GM12864 (cell line): ENCODE measurements around the gene APBB1.

Source experiments
- DNase-seq: peaks from one replicate; pipeline ENCODE4 v3.0.0-alpha.2; 2011; ENCODE audit warnings: low read depth
- H3K4me3 ChIP-seq: 2 replicates; pipeline ENCODE4 v1.5.1; 2011; ENCODE audit warnings: mild to moderate bottlenecking, low read depth, low read length, control low read depth
- TF ChIP-seq, protein P1 (sequence below): IDR thresholded peaks from 2 replicates; pipeline ENCODE4 v1.5.1; 2011; ENCODE audit warnings: low read depth, mild to moderate bottlenecking, moderate library complexity, low read length, control low read depth, inconsistent platforms; ENCODE audit errors: missing control alignments

Gene APBB1

DNA sequence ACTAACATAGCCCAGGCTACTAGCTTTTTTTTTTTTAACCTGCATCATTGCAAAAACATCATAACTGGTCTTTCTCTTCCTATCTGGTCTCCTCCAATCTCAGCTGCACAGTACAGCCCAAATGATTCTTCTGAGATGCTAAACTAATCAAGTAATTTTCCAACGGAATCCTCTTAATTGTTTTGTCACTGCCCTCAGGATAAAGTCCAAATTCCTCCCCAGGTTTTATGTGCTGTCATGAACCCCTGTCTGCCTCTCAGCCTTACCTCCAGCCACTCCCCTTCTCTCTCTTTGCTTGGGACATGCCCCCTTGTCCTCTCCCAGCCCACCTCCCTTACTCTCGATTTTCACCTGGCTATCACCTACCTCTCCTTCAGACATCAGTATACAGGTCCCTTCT, 12.5 kb downstream of the APBB1 start:
- TF ChIP-seq, protein P1, sequence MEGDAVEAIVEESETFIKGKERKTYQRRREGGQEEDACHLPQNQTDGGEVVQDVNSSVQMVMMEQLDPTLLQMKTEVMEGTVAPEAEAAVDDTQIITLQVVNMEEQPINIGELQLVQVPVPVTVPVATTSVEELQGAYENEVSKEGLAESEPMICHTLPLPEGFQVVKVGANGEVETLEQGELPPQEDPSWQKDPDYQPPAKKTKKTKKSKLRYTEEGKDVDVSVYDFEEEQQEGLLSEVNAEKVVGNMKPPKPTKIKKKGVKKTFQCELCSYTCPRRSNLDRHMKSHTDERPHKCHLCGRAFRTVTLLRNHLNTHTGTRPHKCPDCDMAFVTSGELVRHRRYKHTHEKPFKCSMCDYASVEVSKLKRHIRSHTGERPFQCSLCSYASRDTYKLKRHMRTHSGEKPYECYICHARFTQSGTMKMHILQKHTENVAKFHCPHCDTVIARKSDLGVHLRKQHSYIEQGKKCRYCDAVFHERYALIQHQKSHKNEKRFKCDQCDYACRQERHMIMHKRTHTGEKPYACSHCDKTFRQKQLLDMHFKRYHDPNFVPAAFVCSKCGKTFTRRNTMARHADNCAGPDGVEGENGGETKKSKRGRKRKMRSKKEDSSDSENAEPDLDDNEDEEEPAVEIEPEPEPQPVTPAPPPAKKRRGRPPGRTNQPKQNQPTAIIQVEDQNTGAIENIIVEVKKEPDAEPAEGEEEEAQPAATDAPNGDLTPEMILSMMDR = no peak
- H3K4me3 ChIP-seq = no peak overlapping the region
- DNase-seq = no peak

DNA sequence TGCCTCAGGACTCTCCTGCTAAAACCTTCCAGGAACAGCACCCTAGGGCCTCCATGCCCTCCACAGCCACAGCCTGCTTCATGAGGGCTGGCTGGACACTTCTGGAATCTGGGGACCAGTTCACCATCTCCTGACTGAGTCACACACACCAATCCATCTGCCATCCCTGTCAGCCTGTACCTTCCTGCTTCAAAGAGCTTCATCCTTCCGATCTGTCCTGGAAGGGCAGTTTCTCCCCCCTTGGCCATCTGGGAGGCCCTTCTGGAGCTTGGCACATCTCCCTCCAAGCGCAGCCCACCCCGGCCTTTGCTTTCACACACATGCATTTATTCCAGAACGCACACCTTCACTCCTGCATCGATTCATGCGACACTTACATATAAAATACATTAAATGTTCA, 13.0 kb downstream of the APBB1 start:
- TF ChIP-seq, protein P1 = no peak
- DNase-seq = no peak
- H3K4me3 ChIP-seq = no peak overlapping the region

DNA sequence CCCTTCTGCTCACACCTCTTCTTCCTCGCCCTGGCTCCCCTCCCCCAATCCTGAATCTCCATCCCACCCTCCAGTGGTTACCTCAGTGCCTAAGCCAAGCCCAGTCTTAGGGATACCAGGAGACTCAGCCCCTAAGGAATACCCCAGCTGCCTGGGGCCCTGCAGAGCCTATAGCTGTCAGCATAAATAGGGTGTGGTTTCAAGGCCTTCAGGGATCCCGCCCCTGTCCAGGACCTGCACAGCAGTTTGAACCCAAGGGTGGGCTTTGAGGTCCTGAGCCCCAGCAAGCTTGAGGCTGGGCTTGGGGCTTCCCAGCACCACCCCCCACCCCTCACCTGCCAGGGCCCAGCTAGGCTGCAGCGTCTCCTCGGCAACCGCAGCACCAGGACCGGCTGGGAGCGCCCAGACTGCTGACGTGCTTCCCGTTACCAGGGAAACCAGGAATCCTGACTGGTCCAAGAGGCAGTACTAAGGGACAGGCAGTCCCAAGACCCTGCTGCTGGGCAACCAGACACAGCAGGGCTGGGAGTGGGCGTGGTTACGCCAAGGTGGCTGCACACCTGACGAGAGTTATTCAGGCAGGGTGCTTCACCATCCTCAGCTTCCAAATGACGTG, 13.7 kb downstream of the APBB1 start:
- TF ChIP-seq, protein P1 = no peak
- no peak for DNase-seq
- H3K4me3 ChIP-seq = no peak overlapping the region

DNA sequence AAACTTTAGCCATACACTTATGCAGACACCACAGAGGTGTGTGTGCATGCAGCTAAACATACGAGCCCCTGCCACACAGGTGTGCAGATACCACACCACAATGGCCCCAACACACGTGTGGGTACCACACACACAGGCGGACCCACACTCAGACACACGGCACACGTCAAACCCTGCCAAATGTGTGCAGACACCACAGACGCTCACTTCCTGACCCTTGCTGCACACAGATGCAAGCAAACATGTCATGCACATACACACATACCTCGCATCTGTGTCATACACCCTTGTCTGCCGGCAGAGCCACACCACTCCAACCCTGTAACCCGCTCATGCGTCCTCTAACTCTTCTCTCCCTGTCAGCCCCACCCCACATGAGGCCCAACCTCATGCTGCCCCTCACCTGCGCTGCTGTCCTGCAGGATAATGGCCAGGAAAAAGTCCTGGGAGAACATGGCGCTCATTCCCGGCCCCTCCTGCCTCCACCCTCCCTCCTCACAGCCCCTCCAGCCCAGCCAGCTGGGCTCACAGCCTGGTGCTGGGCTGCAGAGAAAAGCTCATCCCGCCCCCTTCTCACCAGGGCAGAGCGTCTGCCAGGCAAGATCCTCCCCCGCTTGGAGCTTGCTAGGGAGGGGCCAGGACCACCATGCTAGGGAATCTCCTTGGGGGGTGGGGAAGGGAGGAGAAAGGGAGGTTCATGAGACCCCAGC, 14.4 kb downstream of the APBB1 start:
- DNase-seq = no peak
- no peak overlapping the region for H3K4me3 ChIP-seq
- TF ChIP-seq, protein P1 = no peak

DNA sequence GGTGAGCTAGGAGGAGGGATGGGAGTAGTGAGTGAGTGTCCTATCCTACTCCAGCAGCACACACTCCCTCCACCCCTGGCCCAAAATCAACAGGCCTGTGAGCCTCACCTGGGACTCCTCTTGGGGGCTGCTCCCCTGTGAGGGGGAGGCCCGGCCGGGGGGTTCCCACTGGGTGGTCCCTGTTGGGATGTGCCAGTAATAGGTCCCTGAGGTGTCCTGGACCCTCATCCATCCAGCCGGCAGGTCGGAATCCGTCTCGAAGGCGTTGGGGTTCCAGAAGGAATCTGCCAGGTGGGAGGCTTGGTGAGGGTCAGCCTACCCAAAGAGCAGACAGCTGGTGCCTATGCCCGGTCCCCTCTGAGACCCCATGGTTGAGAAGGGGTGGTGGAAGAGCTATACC, 15.4 kb downstream of the APBB1 start:
- TF ChIP-seq, protein P1 = no peak
- H3K4me3 ChIP-seq = no peak overlapping the region

DNA sequence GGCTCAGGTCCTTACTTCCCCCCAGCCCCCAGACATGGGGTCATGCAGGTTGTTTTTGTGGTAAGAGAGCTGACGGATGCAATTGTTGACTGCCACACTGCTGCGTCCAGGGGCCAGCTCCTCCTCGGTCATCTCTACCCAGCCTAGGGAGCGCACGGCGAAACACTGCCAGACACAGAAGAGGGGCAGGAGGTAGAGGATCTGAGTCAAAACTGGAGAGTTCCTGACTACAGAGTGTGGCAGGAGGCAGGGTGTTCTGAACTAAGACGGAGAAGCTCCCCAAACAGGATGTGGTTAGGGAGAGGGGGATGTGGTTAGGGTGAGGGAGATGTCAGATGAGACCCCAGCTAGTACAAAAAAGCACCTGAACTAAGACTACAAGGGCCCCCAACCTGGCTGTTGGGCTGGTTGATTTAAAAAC, 16.3 kb downstream of the APBB1 start:
- DNase-seq = peak; percentile 69
- TF ChIP-seq, protein P1 = no peak
- H3K4me3 ChIP-seq = no peak overlapping the region

More for the DNA sequence above, 15.4 kb downstream of the APBB1 start:
- DNase-seq = no peak

DNA sequence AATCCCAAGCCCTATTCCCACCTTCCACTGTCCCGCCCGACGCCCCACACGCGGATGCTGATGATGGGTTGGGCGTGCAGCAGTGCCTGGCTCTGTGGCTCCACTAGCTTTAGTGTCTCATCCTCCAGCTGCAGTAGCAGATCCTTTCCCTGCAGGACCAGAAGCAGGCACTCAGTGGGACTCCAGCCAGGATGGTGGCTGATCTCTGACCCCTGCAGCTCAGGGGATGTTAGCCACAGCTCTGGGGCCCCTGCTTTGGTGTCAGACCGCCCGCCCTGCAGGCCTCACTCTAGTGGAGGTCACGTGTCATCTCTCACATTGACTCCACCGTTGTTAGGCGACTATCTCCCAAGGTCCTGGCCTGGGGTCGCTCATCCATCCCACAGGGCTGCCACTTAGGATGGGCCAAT, 16.8 kb downstream of the APBB1 start:
- DNase-seq = no peak
- TF ChIP-seq, protein P1 = no peak
- no peak overlapping the region for H3K4me3 ChIP-seq
